Brain microvascular endothelial cell (primary cell): Measurements from ENCODE around the gene SMIM26.

Source experiments
- DNase-seq: peaks from one replicate; pipeline ENCODE4 v3.0.0-alpha.2; 2020
- H3K27ac ChIP-seq: fragments of 250-450 bp; sonication (Bioruptor Pico); 2 replicates; pipeline ENCODE4 v1.5.1; 2020; ENCODE audit warnings: mild to moderate bottlenecking, moderate library complexity
- H3K27me3 ChIP-seq: fragments of 250-450 bp; sonication (Bioruptor Pico); replicated peaks from 2 replicates; pipeline ENCODE4 v1.5.1; 2020; ENCODE audit warnings: mild to moderate bottlenecking
- H3K36me3 ChIP-seq: fragments of 250-450 bp; sonication (Bioruptor Pico); replicated peaks from 2 replicates; pipeline ENCODE4 v1.5.1; 2020; ENCODE audit warnings: mild to moderate bottlenecking
- H3K4me3 ChIP-seq: 2 replicates; pipeline ENCODE4 v1.5.1; 2011; ENCODE audit warnings: low read depth, mild to moderate bottlenecking, control low read depth, low read length, moderate library complexity
- CTCF ChIP-seq: IDR thresholded peaks from 2 replicates; pipeline ENCODE4 v1.5.1; 2011; ENCODE audit warnings: low read depth, mild to moderate bottlenecking, moderate library complexity, low read length, control low read depth, inconsistent platforms; ENCODE audit errors: missing control alignments
- in situ Hi-C: cut with HindIII; loops from 2 replicates; pipeline ENCODE4 v1.10.0; 2017; ENCODE audit warnings: low sequenced_read_pairs, low pct_ligation_motif_present

SMIM26 gene

GRCh38 chr20:18587665-18588573 lies 20.7 kb downstream of the SMIM26 start, which contains the start of gene DTD1:
TSS of gene DTD1 (plus strand) at chr20:18588054. CDS start at chr20:18588073, 19 bp downstream.
- Histone ChIP-seq H3K27ac (peak within 1 kb of the TSS; percentile 69), H3K4me3 (peak within 1 kb of the TSS; percentile 66), H3K36me3 (no peaks in the 10 kb centered on the region), H3K27me3 (no peaks in the 10 kb centered on the region)
- peak; percentile 61 for TF ChIP-seq CTCF
- in situ Hi-C loops, result no loop called here
- peak; percentile 86 for DNase-seq

- in situ Hi-C loops, result no loop called here
- Histone ChIP-seq H3K27me3 (no peaks in the 10 kb centered on the region), H3K27ac (no peak overlapping the region), H3K36me3 (no peaks in the 10 kb centered on the region), H3K4me3 (peak overlapping the region; percentile 66)
- DNase-seq, result peak; percentile 1
- no peak for TF ChIP-seq CTCF
These were observed 21.3 kb downstream of the SMIM26 start for GRCh38 chr20:18588574-18588933.

GRCh38 chr20:18589941-18590674 lies 22.9 kb downstream of the SMIM26 start:
- DNase-seq, result no peak
- no peaks in the 10 kb centered on the region for H3K27me3 ChIP-seq
- H3K36me3 ChIP-seq, result no peaks in the 10 kb centered on the region
- H3K4me3 ChIP-seq, result no peak overlapping the region
- in situ Hi-C loops, result no loop called here
- no peak overlapping the region for H3K27ac ChIP-seq
- no peak for TF ChIP-seq CTCF

- no peak for DNase-seq
- Histone ChIP-seq H3K4me3 (no peak overlapping the region), H3K27ac (no peak overlapping the region), H3K36me3 (peaks cover 7% of the 10 kb centered on the region), H3K27me3 (no peaks in the 10 kb centered on the region)
- TF ChIP-seq CTCF, result no peak
- in situ Hi-C loops, result no loop called here
These were observed 29.0 kb downstream of the SMIM26 start for GRCh38 chr20:18596270-18596669.

GRCh38 chr20:18609741-18610140 lies 42.5 kb downstream of the SMIM26 start:
- Histone ChIP-seq H3K27ac (no peak overlapping the region), H3K36me3 (no peaks in the 10 kb centered on the region), H3K27me3 (no peaks in the 10 kb centered on the region), H3K4me3 (no peak overlapping the region)
- no peak for TF ChIP-seq CTCF
- DNase-seq, result no peak
- in situ Hi-C loops, result no loop called here
